HG02970 (cell line): ENCODE results near the gene GOLM1.

Source experiments
- ATAC-seq: cut with Tn5 transposase; IDR thresholded peaks from one replicate; pipeline ENCODE4 v1.9.1; 2021; ENCODE audit warnings: mild to moderate bottlenecking, moderate library complexity, moderate number of reproducible peaks; ENCODE audit not compliant: unreplicated experiment, low FRiP score

The GOLM1 gene

GRCh38 chr9:85995097-85995496 lies 104.3 kb downstream of the GOLM1 start:
- no peak for ATAC-seq

- no peak for ATAC-seq
These were observed 105.2 kb downstream of the GOLM1 start for GRCh38 chr9:85994191-85994590.

GRCh38 chr9:85987236-85987635 lies 112.1 kb downstream of the GOLM1 start:
- no peak for ATAC-seq

GRCh38 chr9:85984457-85984856 lies 114.9 kb downstream of the GOLM1 start:
- ATAC-seq = no peak

- no peak for ATAC-seq
These were observed 118.0 kb downstream of the GOLM1 start for GRCh38 chr9:85981369-85981768.

GRCh38 chr9:85978496-85978895 lies 120.9 kb downstream of the GOLM1 start:
- ATAC-seq = no peak
